Mesothelial cell of epicardium (in vitro differentiated cells): ENCODE results near the gene CST11. TPM values are rescaled to one million over a fixed set of nuclear protein-coding genes. Genes with fewer than 3 reads are reported as not detected.

Experiments used
- DNase-seq, 2 experiments: peaks; one replicate each; pipeline ENCODE4 v3.0.0; 2021; ENCODE audit warnings: low spot score in 2 of 2; ENCODE audit not compliant: unreplicated experiment in 2 of 2
- H3K27ac Mint-ChIP-seq: 2 replicates; pipeline ENCODE4 v1.8.0; 2021; ENCODE audit warnings: mixed read lengths
- H3K27me3 Mint-ChIP-seq: 2 replicates; pipeline ENCODE4 v1.8.0; 2021; ENCODE audit warnings: low read depth, mixed read lengths
- H3K36me3 Mint-ChIP-seq: 2 replicates; pipeline ENCODE4 v1.8.0; 2021; ENCODE audit warnings: mixed read lengths
- H3K4me1 Mint-ChIP-seq: 2 replicates; pipeline ENCODE4 v1.8.0; 2021; ENCODE audit warnings: mixed read lengths
- H3K4me3 Mint-ChIP-seq: 2 replicates; pipeline ENCODE4 v1.8.0; 2021; ENCODE audit warnings: mild to moderate bottlenecking, moderate library complexity, mixed read lengths
- H3K9me3 Mint-ChIP-seq: 2 replicates; pipeline ENCODE4 v1.8.0; 2021; ENCODE audit warnings: mixed read lengths
- total RNA-seq: library from RNA; stranded (reverse); gene quantifications from 3 replicates; pipeline ENCODE4 v1.2.1, GENCODE V29; 2021
- TF ChIP-seq, protein P1 (sequence below): fragments of 200-600 bp; sonication (generic); IDR thresholded peaks from one replicate; pipeline ENCODE4 v1.5.0; 2021; ENCODE audit warnings: antibody characterized with exemption; ENCODE audit not compliant: unreplicated experiment

CST11 gene, protein sequence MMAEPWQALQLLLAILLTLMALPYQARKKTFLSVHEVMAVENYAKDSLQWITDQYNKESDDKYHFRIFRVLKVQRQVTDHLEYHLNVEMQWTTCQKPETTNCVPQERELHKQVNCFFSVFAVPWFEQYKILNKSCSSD
- not detected in 3 replicates for total RNA-seq

DNA sequence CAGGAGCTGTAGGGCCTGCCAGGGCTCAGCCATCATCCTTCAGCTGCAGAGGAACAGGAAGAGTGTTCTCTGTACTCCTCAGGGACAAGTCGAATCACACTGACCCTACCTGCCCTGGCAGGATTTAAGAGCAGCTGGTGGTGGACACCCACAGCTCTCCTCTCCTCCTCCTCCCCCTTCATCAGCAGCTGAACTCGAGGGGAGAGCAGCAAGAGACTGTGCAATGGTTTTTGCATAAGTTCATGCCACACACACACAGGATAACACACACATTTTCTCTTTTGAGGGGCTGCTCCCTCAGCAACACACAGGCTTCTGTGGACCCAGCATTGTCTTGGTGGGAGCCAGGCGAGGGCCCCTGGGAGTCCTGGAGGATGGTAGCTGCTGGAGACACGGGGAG lies at the start of gene CST11:
CST11 (minus strand) TSS at position 101 of the 400 bp plus-strand sequence; CDS start at position 36, 65 bp downstream.
- no peak for DNase-seq
- H3K27ac Mint-ChIP-seq = no peak within 1 kb of the TSS
- no peak within 1 kb of the TSS for H3K4me3 Mint-ChIP-seq
- H3K9me3 Mint-ChIP-seq = no peaks in the 10 kb centered on the region
- TF ChIP-seq, protein P1, sequence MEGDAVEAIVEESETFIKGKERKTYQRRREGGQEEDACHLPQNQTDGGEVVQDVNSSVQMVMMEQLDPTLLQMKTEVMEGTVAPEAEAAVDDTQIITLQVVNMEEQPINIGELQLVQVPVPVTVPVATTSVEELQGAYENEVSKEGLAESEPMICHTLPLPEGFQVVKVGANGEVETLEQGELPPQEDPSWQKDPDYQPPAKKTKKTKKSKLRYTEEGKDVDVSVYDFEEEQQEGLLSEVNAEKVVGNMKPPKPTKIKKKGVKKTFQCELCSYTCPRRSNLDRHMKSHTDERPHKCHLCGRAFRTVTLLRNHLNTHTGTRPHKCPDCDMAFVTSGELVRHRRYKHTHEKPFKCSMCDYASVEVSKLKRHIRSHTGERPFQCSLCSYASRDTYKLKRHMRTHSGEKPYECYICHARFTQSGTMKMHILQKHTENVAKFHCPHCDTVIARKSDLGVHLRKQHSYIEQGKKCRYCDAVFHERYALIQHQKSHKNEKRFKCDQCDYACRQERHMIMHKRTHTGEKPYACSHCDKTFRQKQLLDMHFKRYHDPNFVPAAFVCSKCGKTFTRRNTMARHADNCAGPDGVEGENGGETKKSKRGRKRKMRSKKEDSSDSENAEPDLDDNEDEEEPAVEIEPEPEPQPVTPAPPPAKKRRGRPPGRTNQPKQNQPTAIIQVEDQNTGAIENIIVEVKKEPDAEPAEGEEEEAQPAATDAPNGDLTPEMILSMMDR = no peak
- H3K36me3 Mint-ChIP-seq = no peaks in the 10 kb centered on the region
- no peaks in the 10 kb centered on the region for H3K4me1 Mint-ChIP-seq
- H3K27me3 Mint-ChIP-seq = peaks cover 13% of the 10 kb centered on the region

DNA sequence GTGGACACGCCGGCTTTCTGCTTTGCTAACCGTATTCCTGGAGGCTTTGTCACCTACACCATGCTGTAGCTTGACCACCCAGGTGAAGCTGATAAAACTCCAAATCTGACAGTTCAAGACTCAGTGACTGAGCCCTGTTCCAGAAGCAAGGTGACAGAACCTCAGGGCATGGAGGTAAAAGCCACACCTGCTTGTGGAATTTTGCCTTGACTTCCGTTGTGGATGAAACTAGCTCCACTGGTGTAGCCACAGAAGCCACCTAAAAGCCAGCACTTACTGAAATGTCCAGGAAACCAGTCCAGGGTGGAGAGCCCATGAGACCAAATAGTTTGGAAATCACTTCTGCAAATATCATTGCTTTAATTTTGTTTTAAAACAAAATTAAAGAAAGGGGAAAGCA lies 49.2 kb upstream of the CST11 start:
- peaks cover 4% of the 10 kb centered on the region for H3K27me3 Mint-ChIP-seq
- no peak overlapping the region for H3K27ac Mint-ChIP-seq
- H3K4me3 Mint-ChIP-seq = no peak overlapping the region
- DNase-seq = no peak
- H3K36me3 Mint-ChIP-seq = no peaks in the 10 kb centered on the region
- peaks cover under 1% of the 10 kb centered on the region for H3K9me3 Mint-ChIP-seq
- H3K4me1 Mint-ChIP-seq = peaks cover 7% of the 10 kb centered on the region
- TF ChIP-seq, protein P1 = no peak

DNA sequence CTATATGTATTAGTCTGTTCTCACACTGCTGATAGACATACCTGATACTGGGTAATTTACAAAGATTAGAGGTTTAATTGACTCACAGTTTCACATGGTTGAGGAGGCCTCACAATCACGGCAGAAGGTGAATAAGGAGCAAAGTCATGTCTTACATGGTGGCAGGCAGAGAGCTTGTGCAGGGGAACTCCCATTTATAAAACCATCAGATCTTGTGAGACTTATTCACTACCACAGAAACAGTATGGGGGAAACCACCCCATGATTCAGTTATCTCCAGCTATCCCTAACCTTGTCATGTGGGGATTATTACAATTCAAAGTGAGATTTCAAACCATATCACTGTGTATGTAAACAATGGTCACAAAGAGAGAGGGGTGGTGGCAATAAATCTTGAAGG lies 44.9 kb upstream of the CST11 start:
- H3K36me3 Mint-ChIP-seq = no peaks in the 10 kb centered on the region
- peaks cover 4% of the 10 kb centered on the region for H3K4me1 Mint-ChIP-seq
- no peak overlapping the region for H3K4me3 Mint-ChIP-seq
- no peak overlapping the region for H3K27ac Mint-ChIP-seq
- peaks cover 3% of the 10 kb centered on the region for H3K9me3 Mint-ChIP-seq
- H3K27me3 Mint-ChIP-seq = no peaks in the 10 kb centered on the region
- no peak for DNase-seq
- TF ChIP-seq, protein P1 = no peak

DNA sequence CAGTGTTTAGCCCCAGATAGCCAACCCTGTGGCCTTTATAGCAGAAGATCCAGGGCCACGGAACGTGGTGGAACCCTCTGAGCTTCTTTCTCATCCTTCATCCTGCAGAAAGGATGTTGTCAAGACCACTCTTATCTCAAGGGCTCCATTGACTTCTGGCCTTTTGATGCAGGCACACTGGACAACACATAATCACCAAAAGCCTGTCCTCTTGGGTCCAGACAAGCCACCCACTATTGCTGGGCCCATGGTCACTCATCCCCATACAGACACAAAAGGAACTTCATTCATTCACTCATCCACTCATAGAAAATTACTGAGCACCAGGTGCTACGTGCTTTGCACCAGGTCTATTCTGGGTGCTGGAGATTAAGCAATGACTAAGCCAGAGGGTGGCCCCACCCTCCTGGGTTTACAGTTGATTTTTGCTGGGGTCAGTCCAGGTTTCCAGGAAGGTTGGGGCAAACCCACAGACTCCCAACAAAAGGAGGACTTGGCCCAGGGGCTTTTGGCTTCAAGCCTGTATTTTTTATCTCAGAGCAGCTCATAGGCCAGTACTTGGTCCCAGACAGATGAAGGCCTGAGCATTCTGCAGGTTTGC lies 40.6 kb upstream of the CST11 start:
- no peak overlapping the region for H3K27ac Mint-ChIP-seq

DNA sequence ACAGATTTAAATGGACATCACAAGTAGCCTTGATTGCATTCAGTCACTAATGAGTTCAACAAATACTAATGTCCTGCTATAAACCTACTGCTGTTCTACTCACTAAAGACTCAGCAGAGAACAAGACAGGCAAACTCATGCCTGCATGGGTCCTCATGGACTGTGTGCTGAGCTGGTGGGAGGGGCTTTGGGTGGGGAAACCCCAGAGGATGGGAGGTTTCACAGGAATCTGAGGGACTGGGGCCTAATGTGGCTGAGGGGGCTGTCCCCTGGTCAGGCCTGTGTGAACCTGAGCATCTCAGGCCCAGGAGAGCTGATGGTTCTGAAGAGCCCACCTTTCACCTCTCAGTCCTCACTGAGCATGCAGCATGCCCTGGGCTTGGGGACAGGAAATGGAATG lies 39.6 kb upstream of the CST11 start:
- H3K36me3 Mint-ChIP-seq = no peaks in the 10 kb centered on the region
- DNase-seq = no peak
- H3K27me3 Mint-ChIP-seq = no peaks in the 10 kb centered on the region
- TF ChIP-seq, protein P1 = no peak
- no peaks in the 10 kb centered on the region for H3K4me1 Mint-ChIP-seq
- no peak overlapping the region for H3K4me3 Mint-ChIP-seq
- H3K27ac Mint-ChIP-seq = no peak overlapping the region
- peaks cover 3% of the 10 kb centered on the region for H3K9me3 Mint-ChIP-seq

More for the DNA sequence above, 40.6 kb upstream of the CST11 start:
- Mint-ChIP-seq H3K36me3 (no peaks in the 10 kb centered on the region), H3K4me1 (no peaks in the 10 kb centered on the region), H3K27me3 (no peaks in the 10 kb centered on the region), H3K4me3 (no peak overlapping the region), H3K9me3 (peaks cover 3% of the 10 kb centered on the region)
- no peak for DNase-seq
- TF ChIP-seq, protein P1 = no peak
